ENCODE results near the gene CNTROB.

GRCh38 chr17:7883781-7884386 lies 48.1 kb upstream of the CNTROB start:
- TF ChIP-seq CTCF (IDR thresholded peaks at IDR 0.05) (no peak), POLR2A (IDR thresholded peaks at IDR 0.05) (no peak)

Data from adrenal gland (tissue), 5 donors.